Natural killer cell (primary cell): Measurements from ENCODE around the gene HACD4. TPM values are rescaled to one million over a fixed set of nuclear protein-coding genes. Genes with fewer than 3 reads are reported as not detected.
A peak's percentile ranks its signal among the peaks of the same experiment; 100 is the strongest.

ENCODE experiments used
- ATAC-seq, 3 donors: fragments of 150-1000 bp in 2 of 3; fragments of 200-7000 bp in 1 of 3; cut with Tn5 transposase; 1 replicate in 1 of 3; 2 replicates in 2 of 3; pipeline ENCODE4 v1.10.0; 2021; ENCODE audit warnings: mild to moderate bottlenecking in 2 of 3, moderate library complexity in 2 of 3
- DNase-seq, 2 donors: peaks; one replicate each; pipeline versions ENCODE4 v3.0.0 to v3.0.0-alpha.2; 2013 to 2021; ENCODE audit warnings: mixed read lengths in 1 of 2
- H3K27ac ChIP-seq: one replicate; pipeline ENCODE4 v1.5.1; 2013; ENCODE audit warnings: mild to moderate bottlenecking, low read length
- H3K27me3 ChIP-seq: one replicate; pipeline ENCODE4 v1.6.1; 2013; ENCODE audit warnings: low read length; ENCODE audit not compliant: control insufficient read depth, insufficient read depth
- H3K36me3 ChIP-seq: one replicate; pipeline ENCODE4 v1.6.1; 2013; ENCODE audit warnings: low read length; ENCODE audit not compliant: control insufficient read depth, insufficient read depth
- H3K4me1 ChIP-seq: one replicate; pipeline ENCODE4 v1.6.1; 2013; ENCODE audit warnings: low read length; ENCODE audit not compliant: control insufficient read depth, insufficient read depth
- H3K4me3 ChIP-seq: one replicate; pipeline ENCODE4 v1.5.1; 2013; ENCODE audit warnings: low read length
- H3K9me3 ChIP-seq: one replicate; pipeline ENCODE4 v1.6.1; 2013; ENCODE audit warnings: low read length; ENCODE audit not compliant: control insufficient read depth, insufficient read depth
- H3K27ac Mint-ChIP-seq, 2 donors: one replicate each; pipeline ENCODE4 v1.8.0; 2022; ENCODE audit warnings: mild to moderate bottlenecking in 2 of 2, mixed read lengths in 2 of 2, moderate library complexity in 1 of 2
- H3K27me3 Mint-ChIP-seq, 2 donors: one replicate each; pipeline ENCODE4 v1.8.0; 2022; ENCODE audit warnings: low read depth in 2 of 2, mixed read lengths in 2 of 2
- H3K36me3 Mint-ChIP-seq: one replicate; pipeline ENCODE4 v1.8.0; 2022; ENCODE audit warnings: mixed read lengths
- H3K4me1 Mint-ChIP-seq, 2 donors: one replicate each; pipeline ENCODE4 v1.8.0; 2022; ENCODE audit warnings: mixed read lengths in 2 of 2
- H3K4me3 Mint-ChIP-seq: one replicate; pipeline ENCODE4 v1.8.0; 2022; ENCODE audit warnings: mild to moderate bottlenecking, moderate library complexity, mixed read lengths
- H3K9me3 Mint-ChIP-seq, 2 donors: one replicate each; pipeline ENCODE4 v1.8.0; 2022; ENCODE audit warnings: mixed read lengths in 2 of 2
- WGBS: methylation state at CpG from one replicate; pipeline ENCODE4 v1.1.7; 2013; ENCODE audit warnings: missing lambda C conversion rate; ENCODE audit not compliant: insufficient coverage; 5-methylcytosine and 5-hydroxymethylcytosine counted together
- intact Hi-C: fragments of 100-400 bp; cut with micrococcal nuclease; formaldehyde crosslinking; loops from one replicate; pipeline ENCODE4 v1.14.2; 2022
- total RNA-seq, 4 donors: library from RNA; stranded (reverse); fragments of 120-200 nt in 1 of 4; gene quantifications; one replicate each; pipeline versions ENCODE4 v1.2.3 to v1.2.4, GENCODE V29; 2013 to 2022
- TF ChIP-seq, protein P1 (sequence below): fragments of 200-600 bp; IDR thresholded peaks from one replicate; pipeline ENCODE4 v1.8.0; 2022; ENCODE audit warnings: antibody characterized with exemption

HACD4 gene
- total RNA-seq, 3 donors from 2014 or later (not counting 1 experiment from before 2014, with no cell fraction given): 14.0 to 16.5 (median 14.4) TPM

DNA sequence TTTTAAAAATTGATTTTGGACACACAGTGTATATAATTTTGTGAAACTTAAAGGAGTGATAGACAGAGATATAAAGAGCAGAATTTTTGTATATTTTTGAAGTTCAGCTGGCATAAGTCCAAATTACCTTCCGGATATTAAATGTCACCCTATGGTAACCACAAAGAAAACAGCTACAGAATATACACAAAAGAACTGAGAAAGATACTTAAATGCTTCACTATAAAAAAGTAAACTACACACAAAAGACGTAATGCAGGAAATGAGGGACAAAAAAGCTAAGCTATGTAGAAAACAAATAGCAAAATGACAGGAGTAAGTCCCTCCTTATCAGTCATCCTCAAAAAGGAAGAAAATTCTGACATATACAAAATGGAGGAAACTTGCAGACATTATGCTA is 29.4 kb downstream of the HACD4 start:
- Mint-ChIP-seq H3K27ac (peak overlapping the region; percentile 90 to 96), H3K36me3 (peaks cover 32% of the 10 kb centered on the region), H3K4me1 (peaks cover 28 to 36% of the 10 kb centered on the region in 2 donors), H3K9me3 (peaks cover 0 to 3% of the 10 kb centered on the region in 2 donors), H3K4me3 (peak overlapping the region; percentile 62), H3K27me3 (no peaks in the 10 kb centered on the region)
- Histone ChIP-seq H3K27ac (peak overlapping the region; percentile 76), H3K4me1 (no peaks in the 10 kb centered on the region), H3K4me3 (no peak overlapping the region), H3K36me3 (peaks cover 32% of the 10 kb centered on the region), H3K27me3 (no peaks in the 10 kb centered on the region), H3K9me3 (no peaks in the 10 kb centered on the region)
- ATAC-seq (peak; percentile 30 to 35 (median 34)), DNase-seq (peak in 1 of 2 donors; percentile 39)
- WGBS: 50% methylated on average over 1 of the region's 2 CpGs
- TF ChIP-seq, protein P1, sequence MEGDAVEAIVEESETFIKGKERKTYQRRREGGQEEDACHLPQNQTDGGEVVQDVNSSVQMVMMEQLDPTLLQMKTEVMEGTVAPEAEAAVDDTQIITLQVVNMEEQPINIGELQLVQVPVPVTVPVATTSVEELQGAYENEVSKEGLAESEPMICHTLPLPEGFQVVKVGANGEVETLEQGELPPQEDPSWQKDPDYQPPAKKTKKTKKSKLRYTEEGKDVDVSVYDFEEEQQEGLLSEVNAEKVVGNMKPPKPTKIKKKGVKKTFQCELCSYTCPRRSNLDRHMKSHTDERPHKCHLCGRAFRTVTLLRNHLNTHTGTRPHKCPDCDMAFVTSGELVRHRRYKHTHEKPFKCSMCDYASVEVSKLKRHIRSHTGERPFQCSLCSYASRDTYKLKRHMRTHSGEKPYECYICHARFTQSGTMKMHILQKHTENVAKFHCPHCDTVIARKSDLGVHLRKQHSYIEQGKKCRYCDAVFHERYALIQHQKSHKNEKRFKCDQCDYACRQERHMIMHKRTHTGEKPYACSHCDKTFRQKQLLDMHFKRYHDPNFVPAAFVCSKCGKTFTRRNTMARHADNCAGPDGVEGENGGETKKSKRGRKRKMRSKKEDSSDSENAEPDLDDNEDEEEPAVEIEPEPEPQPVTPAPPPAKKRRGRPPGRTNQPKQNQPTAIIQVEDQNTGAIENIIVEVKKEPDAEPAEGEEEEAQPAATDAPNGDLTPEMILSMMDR: no peak
- intact Hi-C loops: no loop called here

DNA sequence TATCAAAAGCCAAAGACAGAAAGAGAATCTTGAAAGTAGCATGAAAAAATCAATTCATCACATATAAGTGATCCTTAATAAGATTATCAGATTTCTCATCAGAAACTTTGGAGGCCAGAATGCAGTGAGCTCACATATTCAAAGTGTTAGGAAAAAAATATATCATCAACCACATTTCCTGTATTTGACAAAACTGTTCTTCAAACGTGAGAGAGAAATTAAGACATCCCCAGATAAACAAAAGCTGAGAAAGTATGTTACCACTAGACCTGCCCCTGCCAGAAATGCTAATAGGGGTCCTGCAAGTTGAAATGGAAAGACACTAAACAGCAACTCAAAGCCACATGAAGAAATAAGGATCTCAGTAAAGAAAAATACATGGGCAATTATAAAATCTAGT is 29.9 kb downstream of the HACD4 start:
- TF ChIP-seq, protein P1: no peak
- Mint-ChIP-seq H3K4me3 (peak overlapping the region; percentile 62), H3K27ac (peak overlapping the region; percentile 90 to 96), H3K4me1 (peaks cover 30 to 38% of the 10 kb centered on the region in 2 donors), H3K36me3 (peaks cover 29% of the 10 kb centered on the region), H3K9me3 (peaks cover 0 to 3% of the 10 kb centered on the region in 2 donors), H3K27me3 (no peaks in the 10 kb centered on the region)
- no peaks in the 10 kb centered on the region for H3K9me3 ChIP-seq
- H3K27ac ChIP-seq: peak overlapping the region; percentile 76
- H3K4me1 ChIP-seq: no peaks in the 10 kb centered on the region
- ATAC-seq (peak; percentile 79 to 85 (median 85)), DNase-seq (peak in 1 of 2 donors; percentile 38)
- peaks cover 29% of the 10 kb centered on the region for H3K36me3 ChIP-seq
- H3K27me3 ChIP-seq: no peaks in the 10 kb centered on the region
- 0% methylated on average over 1 of the region's 1 CpG for WGBS
- intact Hi-C loops: loop anchor here (2.0 kb wide), 2 partner anchors 29 to 381 kb away; partner anchors contain the start of gene HACD4
- no peak overlapping the region for H3K4me3 ChIP-seq

DNA sequence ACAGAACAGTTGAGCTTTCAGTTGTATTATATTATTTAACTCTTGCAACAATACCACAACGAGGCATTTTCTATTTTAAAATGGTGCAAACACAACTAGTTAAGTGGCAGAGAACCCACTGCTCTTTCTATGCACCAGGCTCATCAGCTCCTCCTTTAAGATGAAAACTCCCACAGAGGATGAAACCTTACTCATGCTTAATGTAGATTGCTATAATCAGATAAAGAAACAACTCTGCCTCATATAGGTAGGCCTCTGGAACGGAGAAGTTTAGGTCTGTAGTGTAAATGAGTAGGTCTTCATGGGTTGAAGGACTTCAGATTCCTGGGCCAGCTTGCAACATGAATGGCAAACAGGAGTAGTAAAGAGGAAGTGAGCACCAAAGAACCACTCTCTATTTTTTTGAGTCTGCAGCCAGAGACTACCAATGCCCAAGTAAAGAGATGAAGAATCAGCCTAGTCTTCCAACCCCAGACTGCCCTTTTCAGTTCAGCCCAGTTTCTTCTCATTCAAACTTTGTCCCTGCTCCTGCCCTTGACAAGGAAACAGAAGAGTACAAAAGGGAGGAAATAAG is 33.9 kb downstream of the HACD4 start:
- no peaks in the 10 kb centered on the region for H3K27me3 ChIP-seq
- no peak overlapping the region for H3K4me3 ChIP-seq
- TF ChIP-seq, protein P1: no peak
- 67% methylated on average over 1 of the region's 2 CpGs for WGBS
- H3K36me3 ChIP-seq: peaks cover 8% of the 10 kb centered on the region
- H3K27ac Mint-ChIP-seq: peak overlapping the region; percentile 27 to 61
- H3K27me3 Mint-ChIP-seq: no peaks in the 10 kb centered on the region
- H3K4me3 Mint-ChIP-seq: no peak overlapping the region
- H3K9me3 Mint-ChIP-seq: peaks cover 0 to 3% of the 10 kb centered on the region in 2 donors
- no peak overlapping the region for H3K27ac ChIP-seq
- no peaks in the 10 kb centered on the region for H3K9me3 ChIP-seq
- no peaks in the 10 kb centered on the region for H3K4me1 ChIP-seq
- no peak for DNase-seq
- peaks cover 27% of the 10 kb centered on the region in 2 donors for H3K4me1 Mint-ChIP-seq
- intact Hi-C loops: no loop called here
- H3K36me3 Mint-ChIP-seq: peaks cover 6% of the 10 kb centered on the region
- no peak for ATAC-seq

DNA sequence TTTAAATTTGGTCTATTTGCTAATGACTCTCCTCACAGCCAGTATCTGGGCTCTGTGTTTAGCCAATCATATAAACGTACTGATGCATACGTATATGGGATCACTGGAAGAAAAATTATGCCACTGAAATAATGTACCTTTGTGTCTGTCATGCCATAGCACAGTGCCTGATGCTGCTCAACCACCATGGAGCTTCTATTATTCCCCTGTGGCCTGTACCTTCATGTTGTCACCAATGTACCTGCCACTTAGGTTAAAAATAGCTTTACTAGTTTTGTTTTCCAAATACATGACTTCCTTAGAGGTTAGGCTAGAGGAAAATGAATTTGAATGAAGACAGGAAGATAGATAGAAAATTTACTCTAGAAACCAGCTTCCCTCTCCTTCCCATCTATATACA is 34.6 kb downstream of the HACD4 start:
- ATAC-seq: no peak

More for the DNA sequence above, 34.6 kb downstream of the HACD4 start:
- Mint-ChIP-seq H3K27ac (peak overlapping the region; percentile 27 to 61), H3K4me1 (peaks cover 19 to 20% of the 10 kb centered on the region in 2 donors), H3K4me3 (no peak overlapping the region), H3K27me3 (no peaks in the 10 kb centered on the region), H3K9me3 (peaks cover 0 to 3% of the 10 kb centered on the region in 2 donors), H3K36me3 (peaks cover 6% of the 10 kb centered on the region)
- Histone ChIP-seq H3K4me3 (no peak overlapping the region), H3K27me3 (no peaks in the 10 kb centered on the region), H3K4me1 (no peaks in the 10 kb centered on the region), H3K27ac (peak overlapping the region; percentile 32), H3K9me3 (no peaks in the 10 kb centered on the region), H3K36me3 (peaks cover 8% of the 10 kb centered on the region)
- WGBS: 77% methylated on average over 2 of the region's 2 CpGs
- intact Hi-C loops: no loop called here
- DNase-seq: no peak
- TF ChIP-seq, protein P1: no peak
